GM21526 (cell line): ENCODE results near the gene APOA5.
"Not testable (repeated sequence)": the region's sequence is repeated elsewhere in the genome, so short reads cannot be mapped to it uniquely, and the experiment has no call there.

ENCODE experiments used
- ATAC-seq: cut with Tn5 transposase; IDR thresholded peaks from one replicate; pipeline ENCODE4 v1.9.1; 2021; ENCODE audit warnings: moderate library complexity; ENCODE audit not compliant: unreplicated experiment, low FRiP score

Gene APOA5

GRCh38 chr11:116777056-116777455 lies 14.6 kb downstream of the APOA5 start:
- ATAC-seq = no peak

GRCh38 chr11:116776522-116776984 lies 15.1 kb downstream of the APOA5 start:
- ATAC-seq = no peak

GRCh38 chr11:116775975-116776374 lies 15.7 kb downstream of the APOA5 start:
- ATAC-seq = no peak

GRCh38 chr11:116774661-116775060 lies 17.0 kb downstream of the APOA5 start:
- no peak for ATAC-seq

DNA sequence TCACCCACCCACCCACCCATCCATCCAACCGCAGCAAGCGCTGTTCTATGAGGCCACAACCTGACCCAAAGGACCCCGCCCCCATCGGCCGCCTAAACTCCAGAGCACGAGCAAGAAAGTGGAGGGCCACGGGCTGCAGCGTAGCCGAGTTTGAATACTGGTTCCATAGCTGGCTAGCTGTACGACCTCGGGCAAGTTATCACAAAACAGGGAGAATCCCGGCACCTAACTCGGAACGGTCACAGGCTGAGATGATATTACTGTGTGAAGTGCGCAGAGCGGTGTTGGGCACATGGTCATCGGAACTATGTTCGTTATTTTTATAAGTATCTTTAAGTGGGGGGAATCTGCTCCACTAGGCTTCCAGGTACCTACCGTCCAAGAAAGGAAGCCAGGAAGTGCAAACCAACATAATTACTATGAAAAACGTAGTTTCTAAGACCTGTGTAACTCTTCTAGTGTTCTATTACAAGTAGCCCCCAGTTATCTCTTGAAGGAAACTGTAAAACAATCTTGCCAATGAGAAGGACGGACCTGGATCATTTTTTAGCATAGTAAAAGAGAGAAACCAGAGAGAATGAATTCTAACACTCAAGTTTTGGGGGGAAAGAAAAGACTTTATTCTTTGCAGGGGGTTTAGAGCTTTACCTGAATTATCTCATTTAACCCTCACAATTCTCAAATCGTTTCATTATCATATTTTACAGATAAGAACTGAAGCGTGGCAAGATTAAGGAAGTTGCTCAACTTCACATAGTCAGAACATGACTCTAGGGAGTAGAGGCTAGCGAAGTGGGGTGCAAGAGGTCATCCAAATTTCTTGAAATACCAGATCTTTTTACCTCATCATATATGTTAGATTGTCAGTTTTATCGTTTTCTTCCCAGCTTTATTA lies 18.2 kb downstream of the APOA5 start:
- ATAC-seq = peak; percentile 34

DNA sequence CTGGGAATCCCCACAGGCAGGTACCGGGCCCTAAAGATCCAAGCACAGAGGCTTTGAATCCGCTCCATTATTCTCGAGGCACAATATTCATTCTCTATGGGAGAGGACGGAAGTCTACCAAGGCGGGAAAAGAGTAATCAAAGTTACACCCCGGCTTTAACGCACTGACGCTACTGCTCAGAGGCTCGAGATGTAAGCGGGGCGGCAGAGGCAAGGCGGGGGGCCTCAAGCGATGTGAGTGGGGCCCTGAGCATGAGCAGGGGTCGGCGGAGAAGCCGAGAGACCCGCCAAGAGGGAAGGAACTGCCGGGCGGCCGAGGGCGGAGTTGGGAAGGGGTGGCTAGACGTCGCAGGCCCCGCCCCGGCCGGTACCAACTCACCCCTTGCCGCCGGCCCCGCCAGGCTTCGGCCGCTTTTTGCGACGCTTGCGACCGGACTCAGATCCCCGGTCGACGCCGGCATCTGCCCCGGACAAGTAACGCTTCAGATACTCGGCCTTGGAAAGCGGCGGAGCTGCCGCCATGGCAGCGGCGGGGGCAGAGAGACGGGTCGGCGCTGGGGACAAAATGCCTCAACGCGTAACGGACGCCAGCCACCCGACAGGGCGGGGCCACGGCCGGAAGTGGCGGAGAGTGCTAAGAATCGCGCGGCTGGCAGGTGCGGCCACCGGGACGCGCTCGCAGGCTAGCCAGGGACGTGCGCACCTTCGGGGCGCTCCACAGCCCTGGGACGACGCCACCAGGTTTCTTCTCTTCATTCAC lies 19.1 kb downstream of the APOA5 start, which contains the start of gene BUD13:
TSS of gene BUD13 (minus strand) at position 545 of the 760 bp plus-strand sequence. CDS start at position 522, 23 bp downstream.
- ATAC-seq = peak; percentile 66

- peak; percentile 7 for ATAC-seq
These were observed 19.7 kb downstream of the APOA5 start for GRCh38 chr11:116771935-116772334.

GRCh38 chr11:116762132-116762531 lies 29.5 kb downstream of the APOA5 start:
- no peak for ATAC-seq

DNA sequence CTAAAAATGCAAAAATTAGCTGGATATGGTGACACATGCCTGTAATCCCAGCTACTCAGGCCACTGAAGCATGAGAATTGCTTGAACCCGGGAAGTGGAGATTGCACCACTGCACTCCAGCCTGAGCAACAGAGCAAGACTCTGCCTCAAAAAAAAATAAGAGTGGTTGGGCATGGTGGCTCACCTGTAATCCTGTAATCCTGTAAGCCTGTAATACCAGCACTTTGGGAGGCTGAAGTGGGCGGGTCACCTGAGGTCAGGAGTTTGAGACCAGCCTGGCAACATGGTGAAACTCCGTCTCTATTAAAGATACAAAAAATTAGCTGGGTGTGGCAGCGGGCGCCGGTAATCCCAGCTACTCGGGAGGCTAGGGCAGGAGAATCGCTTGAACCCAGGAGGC lies 35.6 kb downstream of the APOA5 start:
- ATAC-seq = not testable (repeated sequence)

DNA sequence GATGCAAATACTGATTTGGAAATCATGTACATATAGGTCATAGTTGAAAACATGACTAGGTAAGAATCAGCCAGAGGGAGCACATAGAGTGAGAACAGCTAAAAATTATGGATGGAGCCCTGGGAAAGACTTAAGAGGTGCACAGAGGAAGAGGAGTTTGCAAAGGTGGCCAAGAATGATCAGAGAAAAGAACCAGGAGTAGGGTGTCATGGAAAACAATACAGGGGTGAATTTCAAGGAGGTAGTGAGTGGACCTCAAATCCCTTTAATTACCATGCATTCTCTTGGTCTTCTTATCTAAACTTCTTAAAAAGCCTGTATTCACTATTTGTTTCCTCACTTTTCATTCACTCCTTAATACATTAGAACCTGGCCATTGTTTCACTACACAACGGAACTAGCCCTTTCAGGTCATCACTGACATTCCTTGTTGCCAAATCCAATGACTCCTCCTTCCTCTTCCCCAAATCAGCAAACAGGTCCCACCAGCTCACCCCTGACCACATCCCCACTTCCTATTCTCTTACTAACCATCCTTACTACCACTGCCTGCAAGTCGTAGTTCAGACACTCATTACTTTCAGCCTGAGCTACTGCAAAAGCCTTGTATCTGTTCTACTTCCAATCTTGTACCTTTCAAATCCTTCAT lies 41.5 kb downstream of the APOA5 start:
- ATAC-seq = no peak

DNA sequence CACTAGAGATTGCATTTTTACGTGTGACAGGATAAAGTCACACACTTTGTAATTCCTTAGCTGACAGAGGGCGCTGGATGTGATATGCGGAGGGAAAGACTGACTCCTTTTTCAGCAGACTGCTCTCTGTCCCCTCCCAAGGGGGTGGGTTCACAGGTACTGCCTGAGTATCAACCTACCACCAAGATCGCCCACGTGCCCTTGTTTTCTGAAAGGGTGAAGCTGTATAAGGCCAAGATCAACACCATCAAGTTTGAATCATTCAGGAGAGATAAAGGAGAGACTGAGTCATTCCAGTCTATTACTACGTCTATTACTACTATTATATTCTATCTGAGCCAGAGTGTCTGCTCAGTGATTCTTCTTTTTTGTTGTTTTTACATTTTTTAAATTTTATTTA lies 49.6 kb downstream of the APOA5 start:
- ATAC-seq = no peak

- ATAC-seq = no peak
These were observed 50.9 kb downstream of the APOA5 start for GRCh38 chr11:116740741-116741140.
